AG04449 (cell line): Measurements from ENCODE around the gene NFU1.

Experiments
- CTCF ChIA-PET: fragments of 350-600 bp; formaldehyde crosslinking; extraction: SDS; loops from one replicate; lab custom pipeline; 2021; ENCODE audit warnings: antibody characterized with exemption; lab: Yijun Ruan, JAX
- POLR2A ChIA-PET: fragments of 400-600, 350-600 bp; formaldehyde crosslinking; extraction: SDS; loops from one replicate; lab custom pipeline; 2020; ENCODE audit warnings: antibody characterized with exemption, inconsistent platforms; lab: Yijun Ruan, JAX
- DNase-seq: peaks from one replicate; pipeline ENCODE4 v3.0.0-alpha.2; 2010; ENCODE audit warnings: low read depth, low spot score
- H3K4me3 ChIP-seq: 2 replicates; pipeline ENCODE4 v1.5.1; 2011; ENCODE audit warnings: low read depth, mild to moderate bottlenecking, control low read depth, low read length
- TF ChIP-seq, protein P1 (sequence below): IDR thresholded peaks from one replicate; pipeline ENCODE4 v1.5.1; 2011; ENCODE audit warnings: mild to moderate bottlenecking, moderate library complexity, low read length, control low read depth, inconsistent platforms; ENCODE audit not compliant: insufficient read depth; ENCODE audit errors: missing control alignments

NFU1 gene

GRCh38 chr2:69375494-69376353 lies 61.5 kb downstream of the NFU1 start:
- POLR2A ChIA-PET = interaction anchor here (0.8 kb wide), 1 partner anchor 61 kb away, joined by 3 read pairs; the partner anchor contains the start of gene NFU1

GRCh38 chr2:69372767-69373166 lies 64.5 kb downstream of the NFU1 start:
- TF ChIP-seq, protein P1, sequence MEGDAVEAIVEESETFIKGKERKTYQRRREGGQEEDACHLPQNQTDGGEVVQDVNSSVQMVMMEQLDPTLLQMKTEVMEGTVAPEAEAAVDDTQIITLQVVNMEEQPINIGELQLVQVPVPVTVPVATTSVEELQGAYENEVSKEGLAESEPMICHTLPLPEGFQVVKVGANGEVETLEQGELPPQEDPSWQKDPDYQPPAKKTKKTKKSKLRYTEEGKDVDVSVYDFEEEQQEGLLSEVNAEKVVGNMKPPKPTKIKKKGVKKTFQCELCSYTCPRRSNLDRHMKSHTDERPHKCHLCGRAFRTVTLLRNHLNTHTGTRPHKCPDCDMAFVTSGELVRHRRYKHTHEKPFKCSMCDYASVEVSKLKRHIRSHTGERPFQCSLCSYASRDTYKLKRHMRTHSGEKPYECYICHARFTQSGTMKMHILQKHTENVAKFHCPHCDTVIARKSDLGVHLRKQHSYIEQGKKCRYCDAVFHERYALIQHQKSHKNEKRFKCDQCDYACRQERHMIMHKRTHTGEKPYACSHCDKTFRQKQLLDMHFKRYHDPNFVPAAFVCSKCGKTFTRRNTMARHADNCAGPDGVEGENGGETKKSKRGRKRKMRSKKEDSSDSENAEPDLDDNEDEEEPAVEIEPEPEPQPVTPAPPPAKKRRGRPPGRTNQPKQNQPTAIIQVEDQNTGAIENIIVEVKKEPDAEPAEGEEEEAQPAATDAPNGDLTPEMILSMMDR = no peak
- no peak for DNase-seq
- ChIA-PET POLR2A (interaction anchor here (1.5 kb wide), 1 partner anchor 9 kb away, joined by 5 read pairs; no protein-coding TSS in a partner anchor), CTCF (interaction anchor here (1.5 kb wide), 1 partner anchor 18 kb away, joined by 3 read pairs; no protein-coding TSS in a partner anchor)
- no peak overlapping the region for H3K4me3 ChIP-seq

More at GRCh38 chr2:69375494-69376353, 61.5 kb downstream of the NFU1 start:
- TF ChIP-seq, protein P1 = peak; percentile 39
- DNase-seq = no peak
- CTCF ChIA-PET = interaction anchor here (0.6 to 5.0 kb wide), 16 partner anchors 9 to 269 kb away, joined by 3 to 32 read pairs (median 4); partner anchors contain the start of genes GFPT1 and NFU1
- H3K4me3 ChIP-seq = no peak overlapping the region

- TF ChIP-seq, protein P1 = no peak
- POLR2A ChIA-PET = interaction anchor here (0.9 kb wide), 1 partner anchor 44 kb away, joined by 3 read pairs; no protein-coding TSS in a partner anchor
- no peak overlapping the region for H3K4me3 ChIP-seq
- no peak for DNase-seq
- CTCF ChIA-PET = interaction anchor here (0.8 to 1.3 kb wide), 3 partner anchors 10 to 346 kb away, joined by 3 to 4 read pairs (median 3); no protein-coding TSS in a partner anchor
Observed at GRCh38 chr2:69369802-69370201, 67.4 kb downstream of the NFU1 start.

DNA sequence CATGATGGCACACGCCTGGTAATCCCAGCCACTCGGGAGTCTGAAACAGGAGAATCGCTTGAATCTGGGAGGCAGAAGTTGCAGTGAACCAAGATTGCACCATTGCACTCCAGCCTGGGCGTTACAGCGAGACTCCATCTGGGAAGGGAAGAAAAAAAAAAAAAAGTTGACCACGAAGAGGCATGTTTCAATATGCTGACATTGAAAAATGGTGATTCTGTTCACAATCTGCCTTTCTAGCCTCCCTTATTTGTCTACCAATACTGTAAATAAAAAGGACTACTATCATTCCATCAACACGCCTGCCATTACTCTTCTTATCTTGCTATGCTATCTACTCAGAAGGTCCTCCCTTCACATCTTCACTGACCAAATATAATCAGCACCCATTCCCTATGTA lies 68.6 kb downstream of the NFU1 start:
- ChIA-PET CTCF (interaction anchor here (1.4 kb wide), 1 partner anchor 10 kb away, joined by 5 read pairs; no protein-coding TSS in a partner anchor), POLR2A (no interaction called here)
- TF ChIP-seq, protein P1 = no peak
- H3K4me3 ChIP-seq = no peak overlapping the region
- no peak for DNase-seq

DNA sequence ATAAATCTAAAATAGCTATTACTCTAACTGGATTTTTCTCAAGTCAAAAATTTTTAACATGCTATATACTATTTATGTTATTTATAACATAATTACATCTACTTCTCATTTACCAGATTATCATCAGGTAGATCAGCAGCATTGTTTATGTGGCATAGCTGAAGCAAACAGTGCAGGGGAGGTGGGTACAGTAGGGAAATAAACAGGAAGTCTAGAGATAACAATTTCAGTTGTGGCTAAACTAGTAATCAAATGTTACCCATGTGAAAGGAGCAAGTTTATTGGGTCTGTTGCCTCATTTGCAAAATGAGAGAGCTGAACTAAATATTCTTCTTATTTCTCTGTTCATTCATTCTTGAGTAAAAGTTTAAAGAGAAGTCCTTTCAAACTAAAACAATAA lies 77.9 kb downstream of the NFU1 start:
- POLR2A ChIA-PET = no interaction called here
- CTCF ChIA-PET = interaction anchor here (1.1 to 2.2 kb wide), 3 partner anchors 10 to 33 kb away, joined by 3 to 6 read pairs (median 4); no protein-coding TSS in a partner anchor
- TF ChIP-seq, protein P1 = no peak
- no peak overlapping the region for H3K4me3 ChIP-seq
- DNase-seq = no peak

- TF ChIP-seq, protein P1 = no peak
- ChIA-PET CTCF (interaction anchor here (1.1 to 2.2 kb wide), 3 partner anchors 11 to 33 kb away, joined by 3 to 6 read pairs (median 4); no protein-coding TSS in a partner anchor), POLR2A (no interaction called here)
- no peak for DNase-seq
- no peak overlapping the region for H3K4me3 ChIP-seq
Observed at GRCh38 chr2:69358914-69359313, 78.3 kb downstream of the NFU1 start.
